Activated B cell treated with CpG ODN at 0.5 μM for 24 hours (primary cell): ENCODE results near the gene HEXB. TPM values are rescaled to one million over a fixed set of nuclear protein-coding genes. Genes with fewer than 3 reads are reported as not detected.

Experiments used
- ATAC-seq: fragments of 200-7000 bp; cut with Tn5 transposase; one replicate; pipeline ENCODE4 v1.10.0; 2021; ENCODE audit warnings: low read depth, mild to moderate bottlenecking, moderate library complexity
- CTCF ChIA-PET: fragments of 350-600 bp; sonication (Branson Sonifier 250); formaldehyde crosslinking; loops from one replicate; lab custom pipeline; 2021; ENCODE audit warnings: antibody characterized with exemption; lab: Charles Lee
- POLR2A ChIA-PET: fragments of 350-600 bp; sonication (Branson Sonifier 250); formaldehyde crosslinking; loops from one replicate; lab custom pipeline; 2021; ENCODE audit warnings: antibody characterized with exemption; lab: Charles Lee
- DNase-seq: peaks from one replicate; pipeline ENCODE4 v3.0.0; 2022
- H3K27ac Mint-ChIP-seq: one replicate; pipeline ENCODE4 v1.8.0; 2020; ENCODE audit warnings: mixed read lengths
- H3K27me3 Mint-ChIP-seq: one replicate; pipeline ENCODE4 v1.8.0; 2021; ENCODE audit warnings: mixed read lengths
- H3K36me3 Mint-ChIP-seq: one replicate; pipeline ENCODE4 v1.8.0; 2021; ENCODE audit warnings: low read depth, mixed read lengths
- H3K4me1 Mint-ChIP-seq: one replicate; pipeline ENCODE4 v1.8.0; 2021; ENCODE audit warnings: mixed read lengths
- H3K4me3 Mint-ChIP-seq: one replicate; pipeline ENCODE4 v1.8.0; 2020; ENCODE audit warnings: mild to moderate bottlenecking, mixed read lengths
- H3K9me3 Mint-ChIP-seq: one replicate; pipeline ENCODE4 v1.8.0; 2020; ENCODE audit warnings: mixed read lengths
- intact Hi-C: fragments of 100-400 bp; cut with micrococcal nuclease; formaldehyde crosslinking; loops from one replicate; pipeline ENCODE4 v1.15.1; 2024
- total RNA-seq: library from RNA; stranded (reverse); gene quantifications from 2 replicates; pipeline ENCODE4 v1.2.3, GENCODE V29; 2022
- TF ChIP-seq, protein P1 (sequence below): fragments of 200-600 bp; IDR thresholded peaks from one replicate; pipeline ENCODE4 v1.8.0; 2022; ENCODE audit warnings: antibody characterized with exemption, mild to moderate bottlenecking

The HEXB gene
- total RNA-seq, 1 donor from 2014 or later: 43.2 TPM

GRCh38 chr5:74648835-74649293 lies 36.2 kb upstream of the HEXB start:
- H3K9me3 Mint-ChIP-seq: no peaks in the 10 kb centered on the region
- intact Hi-C loops: loop anchor here (1.0 to 10.0 kb wide), 9 partner anchors 254 to 1154 kb away; partner anchors contain the start of gene BTF3
- no peaks in the 10 kb centered on the region for H3K4me1 Mint-ChIP-seq
- ATAC-seq (peak; percentile 78), DNase-seq (no peak)
- TF ChIP-seq, protein P1, sequence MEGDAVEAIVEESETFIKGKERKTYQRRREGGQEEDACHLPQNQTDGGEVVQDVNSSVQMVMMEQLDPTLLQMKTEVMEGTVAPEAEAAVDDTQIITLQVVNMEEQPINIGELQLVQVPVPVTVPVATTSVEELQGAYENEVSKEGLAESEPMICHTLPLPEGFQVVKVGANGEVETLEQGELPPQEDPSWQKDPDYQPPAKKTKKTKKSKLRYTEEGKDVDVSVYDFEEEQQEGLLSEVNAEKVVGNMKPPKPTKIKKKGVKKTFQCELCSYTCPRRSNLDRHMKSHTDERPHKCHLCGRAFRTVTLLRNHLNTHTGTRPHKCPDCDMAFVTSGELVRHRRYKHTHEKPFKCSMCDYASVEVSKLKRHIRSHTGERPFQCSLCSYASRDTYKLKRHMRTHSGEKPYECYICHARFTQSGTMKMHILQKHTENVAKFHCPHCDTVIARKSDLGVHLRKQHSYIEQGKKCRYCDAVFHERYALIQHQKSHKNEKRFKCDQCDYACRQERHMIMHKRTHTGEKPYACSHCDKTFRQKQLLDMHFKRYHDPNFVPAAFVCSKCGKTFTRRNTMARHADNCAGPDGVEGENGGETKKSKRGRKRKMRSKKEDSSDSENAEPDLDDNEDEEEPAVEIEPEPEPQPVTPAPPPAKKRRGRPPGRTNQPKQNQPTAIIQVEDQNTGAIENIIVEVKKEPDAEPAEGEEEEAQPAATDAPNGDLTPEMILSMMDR: peak; percentile 53
- no peak overlapping the region for H3K4me3 Mint-ChIP-seq
- CTCF ChIA-PET: interaction anchor here (0.7 to 3.2 kb wide), 8 partner anchors 9 to 1058 kb away, joined by 3 to 52 read pairs (median 4); no protein-coding TSS in a partner anchor
- H3K27me3 Mint-ChIP-seq: peaks cover 7% of the 10 kb centered on the region
- H3K27ac Mint-ChIP-seq: no peak overlapping the region
- H3K36me3 Mint-ChIP-seq: no peaks in the 10 kb centered on the region
- POLR2A ChIA-PET: no interaction called here

- no peaks in the 10 kb centered on the region for H3K36me3 Mint-ChIP-seq
- peaks cover 5% of the 10 kb centered on the region for H3K27me3 Mint-ChIP-seq
- H3K9me3 Mint-ChIP-seq: no peaks in the 10 kb centered on the region
- POLR2A ChIA-PET: no interaction called here
- TF ChIP-seq, protein P1: no peak
- DNase-seq (no peak), ATAC-seq (no peak)
- no peak overlapping the region for H3K4me3 Mint-ChIP-seq
- CTCF ChIA-PET: interaction anchor here (0.7 to 3.2 kb wide), 8 partner anchors 8 to 1059 kb away, joined by 3 to 52 read pairs (median 4); no protein-coding TSS in a partner anchor
- intact Hi-C loops: loop anchor here (1.0 to 10.0 kb wide), 8 partner anchors 255 to 1155 kb away; partner anchors contain the start of gene BTF3
- no peaks in the 10 kb centered on the region for H3K4me1 Mint-ChIP-seq
- H3K27ac Mint-ChIP-seq: no peak overlapping the region
These were observed 35.5 kb upstream of the HEXB start for GRCh38 chr5:74649421-74649973.

DNA sequence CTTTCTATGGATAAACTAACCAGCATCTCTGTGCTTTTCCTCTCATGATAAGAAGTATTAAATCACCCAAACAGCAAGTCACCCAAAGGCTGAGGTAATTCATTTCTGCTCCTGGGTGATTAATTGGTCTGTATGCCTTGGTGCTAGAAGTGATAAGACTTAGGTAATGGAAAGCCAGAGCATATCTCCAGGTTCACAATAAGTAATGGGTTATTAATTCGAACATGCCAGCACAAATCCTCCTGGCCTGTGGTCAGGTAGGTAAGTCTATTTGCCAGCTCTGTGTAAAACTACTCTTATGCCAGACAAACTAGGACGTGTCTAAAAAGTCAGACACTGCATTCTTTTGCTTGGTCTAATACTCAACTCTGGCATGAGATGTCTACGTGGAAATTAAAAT lies 33.3 kb upstream of the HEXB start:
- no peak for ATAC-seq
- Mint-ChIP-seq H3K27ac (no peak overlapping the region), H3K4me1 (no peaks in the 10 kb centered on the region), H3K9me3 (no peaks in the 10 kb centered on the region), H3K36me3 (no peaks in the 10 kb centered on the region), H3K4me3 (no peak overlapping the region), H3K27me3 (peaks cover 5% of the 10 kb centered on the region)
- TF ChIP-seq, protein P1: no peak
- no peak for DNase-seq
- intact Hi-C loops: no loop called here
- ChIA-PET CTCF (interaction anchor here (0.9 kb wide), 1 partner anchor 743 kb away, joined by 3 read pairs; no protein-coding TSS in a partner anchor), POLR2A (no interaction called here)

DNA sequence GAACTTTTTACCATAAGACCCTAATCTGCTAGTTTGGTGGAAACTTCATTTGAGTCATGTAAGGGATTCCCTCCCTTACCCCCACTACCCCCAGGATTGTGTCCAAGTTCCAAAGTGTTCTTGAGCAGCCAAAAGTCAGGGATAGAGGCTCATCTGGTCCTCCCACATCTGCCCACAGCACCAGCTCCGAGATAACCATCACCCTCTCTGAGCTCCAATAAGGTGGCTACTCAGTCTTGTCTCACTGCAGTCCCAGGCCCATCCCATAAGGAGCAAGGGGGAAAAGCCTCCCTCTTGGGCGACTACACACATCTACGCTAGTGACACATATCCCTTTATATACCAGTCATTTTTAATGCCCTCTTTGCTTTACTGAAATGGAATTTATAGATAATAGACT lies 32.5 kb upstream of the HEXB start:
- no peaks in the 10 kb centered on the region for H3K9me3 Mint-ChIP-seq
- H3K4me1 Mint-ChIP-seq: no peaks in the 10 kb centered on the region
- intact Hi-C loops: no loop called here
- H3K36me3 Mint-ChIP-seq: no peaks in the 10 kb centered on the region
- H3K4me3 Mint-ChIP-seq: no peak overlapping the region
- H3K27me3 Mint-ChIP-seq: peaks cover 5% of the 10 kb centered on the region
- TF ChIP-seq, protein P1: no peak
- CTCF ChIA-PET: interaction anchor here (2.7 kb wide), 1 partner anchor 750 kb away, joined by 10 read pairs; no protein-coding TSS in a partner anchor
- POLR2A ChIA-PET: no interaction called here
- ATAC-seq: no peak
- no peak for DNase-seq
- H3K27ac Mint-ChIP-seq: no peak overlapping the region

GRCh38 chr5:74653991-74654390 lies 31.0 kb upstream of the HEXB start:
- H3K4me3 Mint-ChIP-seq: no peak overlapping the region
- TF ChIP-seq, protein P1: no peak
- no peak for DNase-seq
- H3K9me3 Mint-ChIP-seq: no peaks in the 10 kb centered on the region
- intact Hi-C loops: no loop called here
- ATAC-seq: no peak
- ChIA-PET CTCF (interaction anchor here (1.2 to 2.7 kb wide), 2 partner anchors 751 to 1063 kb away, joined by 3 to 10 read pairs; no protein-coding TSS in a partner anchor), POLR2A (interaction anchor here (0.6 kb wide), 1 partner anchor 45 kb away, joined by 3 read pairs; no protein-coding TSS in a partner anchor)
- no peak overlapping the region for H3K27ac Mint-ChIP-seq
- no peaks in the 10 kb centered on the region for H3K36me3 Mint-ChIP-seq
- H3K4me1 Mint-ChIP-seq: no peaks in the 10 kb centered on the region
- H3K27me3 Mint-ChIP-seq: peaks cover 7% of the 10 kb centered on the region
